ENCODE data around the gene UTP15. TPM values are rescaled to one million over a fixed set of nuclear protein-coding genes. Genes with fewer than 3 reads are reported as not detected.

The UTP15 gene
- total and polyA plus RNA-seq, 10 donors, result 4.5 to 37.0 (median 16.3) TPM

DNA sequence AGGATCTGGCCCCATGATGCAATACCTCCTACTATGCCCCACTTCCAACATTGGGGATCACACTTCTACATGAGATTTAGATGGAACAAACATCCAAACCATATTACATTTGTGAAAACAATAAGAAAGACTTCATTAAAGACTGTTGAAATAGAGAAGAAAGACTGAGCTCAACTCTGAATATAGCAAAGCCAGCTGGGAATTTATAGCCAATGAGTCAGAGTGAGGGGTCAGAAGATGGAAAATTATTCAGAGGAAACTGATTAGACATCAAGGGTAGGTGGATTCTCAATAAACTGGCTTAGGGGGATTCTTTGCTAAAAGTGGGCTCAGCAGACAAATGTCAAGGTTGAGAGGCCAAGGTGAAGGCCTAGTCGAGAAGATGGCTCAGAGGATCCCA is 41.7 kb upstream of the UTP15 start:
- no peak for TF ChIP-seq POLR2A (IDR thresholded peaks at IDR 0.05)
- no peak for TF ChIP-seq POLR2AphosphoS5 (IDR thresholded peaks at IDR 0.05)
- TF ChIP-seq, protein P1, sequence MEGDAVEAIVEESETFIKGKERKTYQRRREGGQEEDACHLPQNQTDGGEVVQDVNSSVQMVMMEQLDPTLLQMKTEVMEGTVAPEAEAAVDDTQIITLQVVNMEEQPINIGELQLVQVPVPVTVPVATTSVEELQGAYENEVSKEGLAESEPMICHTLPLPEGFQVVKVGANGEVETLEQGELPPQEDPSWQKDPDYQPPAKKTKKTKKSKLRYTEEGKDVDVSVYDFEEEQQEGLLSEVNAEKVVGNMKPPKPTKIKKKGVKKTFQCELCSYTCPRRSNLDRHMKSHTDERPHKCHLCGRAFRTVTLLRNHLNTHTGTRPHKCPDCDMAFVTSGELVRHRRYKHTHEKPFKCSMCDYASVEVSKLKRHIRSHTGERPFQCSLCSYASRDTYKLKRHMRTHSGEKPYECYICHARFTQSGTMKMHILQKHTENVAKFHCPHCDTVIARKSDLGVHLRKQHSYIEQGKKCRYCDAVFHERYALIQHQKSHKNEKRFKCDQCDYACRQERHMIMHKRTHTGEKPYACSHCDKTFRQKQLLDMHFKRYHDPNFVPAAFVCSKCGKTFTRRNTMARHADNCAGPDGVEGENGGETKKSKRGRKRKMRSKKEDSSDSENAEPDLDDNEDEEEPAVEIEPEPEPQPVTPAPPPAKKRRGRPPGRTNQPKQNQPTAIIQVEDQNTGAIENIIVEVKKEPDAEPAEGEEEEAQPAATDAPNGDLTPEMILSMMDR (IDR thresholded peaks at IDR 0.05 in 8 of 11, conservative IDR thresholded peaks at IDR 0.05 in 3 of 11), result no peak
- DNase-seq, result no peak
- Histone ChIP-seq H3K27me3 (replicated peaks in 1 of 7) (peaks cover 0 to 5% (median 0%) of the 10 kb centered on the region in 7 donors), H3K36me3 (no peaks in the 10 kb centered on the region), H3K27ac (no peak overlapping the region), H3K9me3 (no peaks in the 10 kb centered on the region), H3K4me1 (peaks cover 0 to 8% (median 2%) of the 10 kb centered on the region in 6 donors), H3K4me3 (no peak overlapping the region)
- intact Hi-C loops (cut with DNase I; ENCODE audit: low total_unique reads), result no loop called here
- WGBS, 5 donors, result 68 to 80% (median 76%) methylated on average over 1 of the region's 1 CpG

DNA sequence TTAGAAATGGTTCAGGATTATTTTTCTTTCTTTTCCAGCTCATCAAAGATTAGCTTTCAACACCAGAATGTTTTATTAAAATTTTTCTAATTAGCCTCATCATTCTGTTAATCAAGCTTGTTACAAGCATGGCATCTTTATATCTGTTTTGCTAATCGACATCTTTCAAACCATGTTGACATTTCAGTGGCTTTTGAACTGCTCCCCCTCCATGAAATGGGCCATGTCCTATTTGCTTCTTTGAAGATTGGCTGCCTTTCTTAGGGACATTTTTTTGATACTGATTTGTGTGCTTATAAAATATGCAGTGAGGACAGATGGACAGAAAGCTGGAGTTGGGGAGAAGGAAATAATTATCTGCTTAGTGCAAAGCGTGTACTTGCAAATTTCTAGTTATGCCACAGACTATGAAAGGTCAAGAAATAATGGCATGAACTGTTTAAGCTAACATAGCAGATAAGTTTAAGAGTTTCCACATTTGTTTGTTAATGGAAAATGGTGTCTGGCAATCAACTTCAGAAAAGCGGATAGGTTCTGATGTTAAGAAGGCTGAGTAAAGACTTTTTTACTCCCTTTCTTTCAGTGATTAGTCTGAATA is 39.8 kb upstream of the UTP15 start:
- TF ChIP-seq, protein P1 (IDR thresholded peaks at IDR 0.05 in 8 of 11, conservative IDR thresholded peaks at IDR 0.05 in 3 of 11), result no peak
- TF ChIP-seq POLR2AphosphoS5 (IDR thresholded peaks at IDR 0.05), result no peak
- TF ChIP-seq POLR2A (IDR thresholded peaks at IDR 0.05), result no peak
- intact Hi-C loops (cut with DNase I; ENCODE audit: low total_unique reads), result no loop called here
- H3K4me1 ChIP-seq, result no peaks in the 10 kb centered on the region
- no peak for DNase-seq
- WGBS, 5 donors, result 81 to 93% (median 88%) methylated on average over 3 of the region's 3 CpGs
- no peaks in the 10 kb centered on the region for H3K36me3 ChIP-seq
- H3K27ac ChIP-seq, result no peak overlapping the region
- H3K9me3 ChIP-seq, result no peaks in the 10 kb centered on the region
- H3K4me3 ChIP-seq, result no peak overlapping the region
- H3K27me3 ChIP-seq (replicated peaks in 1 of 7), result peaks cover 0 to 10% (median 0%) of the 10 kb centered on the region in 7 donors

DNA sequence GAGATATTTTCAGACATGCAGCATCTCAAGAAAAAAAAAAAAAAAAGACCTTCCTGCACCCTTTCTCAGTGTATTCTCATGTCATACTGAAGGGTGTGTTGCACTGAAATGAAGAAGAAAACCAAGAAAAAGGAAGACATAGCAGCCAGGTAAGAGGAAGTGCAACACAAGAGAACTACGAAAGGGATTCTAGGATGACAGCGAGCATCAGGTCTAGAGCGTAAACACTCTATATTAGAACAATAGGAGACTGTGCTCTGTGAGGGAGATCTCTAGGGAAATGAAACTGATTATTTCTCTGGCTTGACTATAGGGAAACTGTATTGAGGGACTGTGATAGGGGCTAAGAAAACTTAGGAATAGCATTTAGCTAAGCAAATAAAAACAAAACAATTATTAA is 37.3 kb upstream of the UTP15 start:
- no peaks in the 10 kb centered on the region for H3K36me3 ChIP-seq
- WGBS, 5 donors, result 56 to 76% (median 67%) methylated on average over 3 of the region's 3 CpGs
- H3K4me3 ChIP-seq, result no peak overlapping the region
- H3K27ac ChIP-seq, result no peak overlapping the region
- intact Hi-C loops (cut with DNase I; ENCODE audit: low total_unique reads), result no loop called here
- H3K4me1 ChIP-seq, result no peaks in the 10 kb centered on the region
- DNase-seq, result no peak
- TF ChIP-seq POLR2AphosphoS5 (IDR thresholded peaks at IDR 0.05), result no peak
- TF ChIP-seq, protein P1 (IDR thresholded peaks at IDR 0.05 in 8 of 11, conservative IDR thresholded peaks at IDR 0.05 in 3 of 11), result no peak
- TF ChIP-seq POLR2A (IDR thresholded peaks at IDR 0.05), result no peak
- no peaks in the 10 kb centered on the region for H3K9me3 ChIP-seq
- H3K27me3 ChIP-seq (replicated peaks in 1 of 7), result peaks cover 0 to 10% (median 0%) of the 10 kb centered on the region in 7 donors

DNA sequence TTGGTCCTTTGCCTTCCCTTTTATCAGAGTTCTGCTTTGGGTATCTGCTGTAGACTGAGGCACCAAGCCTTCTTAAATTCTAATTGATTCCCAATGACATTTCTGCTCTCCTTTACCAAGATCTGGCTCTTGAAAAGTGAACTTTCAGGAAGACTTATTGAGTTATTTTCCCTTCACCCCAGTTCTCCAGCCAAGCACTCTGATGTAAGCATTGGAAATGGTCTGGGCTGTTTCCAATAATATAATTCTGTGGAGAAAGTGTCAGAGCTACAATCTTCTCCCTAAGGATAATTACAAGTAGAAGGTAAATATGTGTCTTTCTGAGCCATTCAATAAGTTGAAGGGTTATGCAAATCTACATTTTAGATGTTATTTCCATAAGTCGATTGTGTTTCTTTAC is 36.5 kb upstream of the UTP15 start:
- intact Hi-C loops (cut with DNase I; ENCODE audit: low total_unique reads), result no loop called here
- Histone ChIP-seq H3K36me3 (no peaks in the 10 kb centered on the region), H3K4me1 (no peaks in the 10 kb centered on the region), H3K9me3 (no peaks in the 10 kb centered on the region), H3K27me3 (replicated peaks in 1 of 7) (peaks cover 0 to 15% (median 0%) of the 10 kb centered on the region in 7 donors), H3K27ac (no peak overlapping the region), H3K4me3 (no peak overlapping the region)
- TF ChIP-seq POLR2AphosphoS5 (IDR thresholded peaks at IDR 0.05) (no peak), POLR2A (IDR thresholded peaks at IDR 0.05) (no peak)
- TF ChIP-seq, protein P1 (IDR thresholded peaks at IDR 0.05 in 8 of 11, conservative IDR thresholded peaks at IDR 0.05 in 3 of 11), result no peak
- no peak for DNase-seq
- WGBS, 5 donors, result 82 to 100% (median 89%) methylated on average over 1 of the region's 1 CpG

Data from spleen (tissue), 11 donors.